HG02885 (cell line): ENCODE measurements around the gene FAM118B.

Experiments used
- ATAC-seq: cut with Tn5 transposase; IDR thresholded peaks from one replicate; pipeline ENCODE4 v1.9.1; 2021; ENCODE audit warnings: mild to moderate bottlenecking; ENCODE audit not compliant: unreplicated experiment, poor library complexity

Gene FAM118B

GRCh38 chr11:126265811-126266210 is 54.2 kb downstream of the FAM118B start:
- no peak for ATAC-seq

DNA sequence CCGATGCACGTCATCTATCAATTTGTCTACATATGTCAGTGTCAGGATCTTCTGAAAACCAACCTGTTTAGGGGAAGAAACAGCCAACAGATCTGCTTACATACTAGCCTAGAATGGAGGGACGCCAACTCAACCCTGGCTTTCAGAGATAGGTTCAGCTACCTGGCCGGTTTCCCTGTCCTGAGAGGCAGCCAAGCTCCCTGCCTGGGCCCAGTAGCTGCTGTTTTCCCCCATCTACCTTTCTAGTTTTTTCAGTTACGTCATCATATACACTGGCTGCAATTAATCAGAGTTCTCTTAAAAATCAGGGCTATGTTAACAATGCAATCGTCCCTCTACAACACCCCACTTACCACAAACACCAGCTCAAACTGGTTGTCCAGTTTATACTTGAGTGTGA is 56.1 kb downstream of the FAM118B start:
- no peak for ATAC-seq

GRCh38 chr11:126268361-126268707 is 56.8 kb downstream of the FAM118B start:
- ATAC-seq: no peak

DNA sequence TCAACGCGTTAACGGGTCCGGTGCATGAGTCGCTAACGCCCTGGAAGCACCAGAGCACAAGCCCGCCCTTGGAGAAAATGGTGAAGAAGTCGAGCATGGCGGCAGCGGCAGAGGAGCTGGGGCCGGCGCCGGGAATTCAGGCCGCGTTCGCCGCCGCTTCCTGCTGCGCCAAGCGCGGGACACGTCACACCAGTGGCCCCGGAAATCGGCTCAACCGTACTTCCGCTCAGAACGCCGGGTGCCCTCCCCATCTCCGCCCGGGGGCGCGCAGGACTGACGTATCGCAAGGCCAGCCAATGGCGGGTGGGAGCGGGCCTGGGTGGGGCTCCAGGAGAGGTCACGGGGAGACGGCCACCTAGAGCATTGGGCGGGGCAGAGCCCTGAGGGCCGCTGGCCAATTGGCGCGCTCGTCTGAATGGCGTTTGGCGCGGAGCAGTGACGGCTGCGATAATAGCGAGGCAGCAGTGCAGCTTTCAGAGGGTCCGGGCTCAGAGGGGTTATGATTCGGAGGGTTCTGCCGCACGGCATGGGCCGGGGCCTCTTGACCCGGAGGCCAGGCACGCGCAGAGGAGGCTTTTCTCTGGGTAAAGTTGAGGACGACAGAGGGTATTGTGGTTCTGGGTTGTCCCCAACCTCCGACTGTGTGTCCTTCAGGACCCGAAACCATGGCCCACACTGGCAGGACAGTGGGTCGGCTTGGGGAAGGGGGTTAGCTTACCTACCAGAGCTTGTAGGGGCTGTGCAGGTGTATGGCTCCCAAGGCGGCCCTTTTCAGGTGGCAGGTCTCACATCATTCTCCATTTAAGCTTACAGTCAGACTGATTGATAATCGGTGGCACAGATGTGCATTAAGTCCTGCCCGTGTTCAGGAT is 57.4 kb downstream of the FAM118B start, which contains the start of the genes FOXRED1 and SRPRA:
FOXRED1 (plus strand) TSS at position 447 of the 872 bp plus-strand sequence; CDS start at position 500, 53 bp downstream.
SRPRA (minus strand) TSS at position 188 of the 872 bp plus-strand sequence; CDS start at position 97, 91 bp downstream.
- ATAC-seq: peak; percentile 99

- ATAC-seq: no peak
These were observed 65.7 kb downstream of the FAM118B start for GRCh38 chr11:126277322-126277721.

DNA sequence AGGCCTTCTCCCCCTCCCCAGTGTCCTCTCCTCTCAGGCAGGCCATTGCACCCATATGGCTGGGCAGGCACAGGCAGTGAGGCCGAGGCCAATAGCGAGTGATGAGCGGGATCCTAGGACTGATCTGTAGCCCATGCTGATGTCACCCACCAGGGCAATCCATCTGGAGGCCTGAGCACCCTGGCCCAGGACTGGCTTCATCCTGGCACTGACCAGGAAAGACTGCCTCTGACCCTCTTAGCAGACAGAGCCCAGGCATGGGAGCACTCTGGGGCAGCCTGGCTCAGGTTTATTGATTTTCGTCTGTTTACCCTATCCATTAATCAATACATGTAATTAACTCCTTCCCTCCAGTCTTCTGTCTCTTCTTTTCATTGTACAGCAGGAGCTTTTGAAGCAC is 66.2 kb downstream of the FAM118B start:
- no peak for ATAC-seq

DNA sequence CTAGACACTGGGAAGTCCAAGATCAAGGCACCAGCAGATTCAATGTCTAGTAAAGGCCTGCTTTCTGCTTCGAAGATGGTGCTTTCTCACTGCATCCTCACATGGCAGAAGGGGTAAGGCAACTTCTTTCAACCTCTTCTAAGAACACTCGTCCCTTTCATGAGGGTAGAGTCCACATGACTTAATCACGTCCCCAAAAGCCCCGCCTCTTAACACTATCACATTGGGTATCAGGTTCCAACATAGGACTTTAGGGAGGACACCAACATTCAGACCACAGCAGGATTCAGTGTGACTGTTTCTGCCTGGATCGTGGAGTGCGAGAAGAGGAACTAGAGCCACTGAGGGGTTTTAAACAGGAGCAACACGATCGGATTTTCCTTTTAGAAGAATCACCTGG is 67.6 kb downstream of the FAM118B start:
- no peak for ATAC-seq

DNA sequence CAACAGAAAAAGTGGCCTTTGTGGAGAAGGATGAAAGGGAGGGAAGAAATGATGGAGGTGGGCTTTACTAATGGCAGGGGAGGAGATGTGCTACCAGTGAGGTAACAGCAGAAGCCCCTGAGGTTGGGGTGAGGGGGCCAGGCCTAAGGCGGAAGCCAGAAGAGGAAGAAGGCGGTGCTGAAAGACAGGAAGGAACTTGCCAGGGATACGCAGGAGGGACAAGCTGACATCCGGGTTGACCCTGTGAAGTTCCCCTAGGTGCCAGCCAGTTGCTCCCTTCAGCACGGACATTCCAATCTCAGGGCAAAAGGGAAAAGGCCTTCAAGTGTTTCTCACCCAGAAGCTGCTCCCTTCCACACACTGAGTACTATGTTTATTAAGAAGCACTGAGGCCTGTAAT is 69.0 kb downstream of the FAM118B start:
- no peak for ATAC-seq

DNA sequence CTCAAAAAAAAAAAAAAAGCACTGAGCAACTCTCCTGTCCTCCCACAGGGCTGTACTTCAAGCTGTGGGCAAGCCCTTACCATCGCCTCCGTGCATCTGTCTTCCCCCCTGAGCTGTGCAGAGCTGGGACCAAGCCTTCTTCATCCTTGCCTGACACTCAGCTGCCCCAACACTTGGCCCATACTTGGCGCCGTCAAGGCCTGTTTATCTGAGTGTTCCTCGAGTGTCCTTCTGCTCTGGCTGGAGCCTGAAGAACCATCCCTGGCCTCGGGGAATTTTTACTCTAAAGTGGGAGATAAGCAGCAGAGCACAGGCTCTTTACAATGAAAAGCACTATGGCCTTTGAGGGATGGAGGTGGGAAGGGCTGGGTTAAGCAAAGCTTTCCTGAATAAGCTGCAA is 69.7 kb downstream of the FAM118B start:
- ATAC-seq: no peak

DNA sequence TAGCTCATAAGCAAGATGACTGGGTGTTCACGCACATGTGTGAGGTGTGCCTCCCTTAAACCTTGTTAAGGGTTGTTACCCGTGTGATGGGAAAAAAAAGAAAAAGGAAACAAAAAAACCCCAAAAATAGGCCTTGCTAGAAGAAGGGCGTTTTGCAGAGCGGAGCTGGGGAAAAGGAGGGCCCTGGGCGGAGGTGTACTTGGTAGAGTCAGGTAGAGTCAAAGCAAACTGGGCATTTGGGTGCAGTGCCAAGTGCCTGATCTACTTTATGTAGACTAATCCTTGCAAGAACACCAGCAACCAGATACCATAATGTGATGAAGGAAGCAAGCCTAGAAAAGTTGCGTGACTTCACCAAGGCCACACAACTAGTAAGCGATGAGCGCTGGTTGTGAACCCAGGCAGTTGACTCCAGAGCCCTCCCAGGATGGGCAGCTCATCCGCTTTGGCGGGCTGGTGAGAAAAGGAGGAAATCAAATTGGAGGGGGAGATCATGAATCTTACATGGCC is 70.1 kb downstream of the FAM118B start:
- ATAC-seq: no peak

- ATAC-seq: peak; percentile 8
These were observed 70.8 kb downstream of the FAM118B start for GRCh38 chr11:126282361-126282735.

GRCh38 chr11:126282736-126283591 is 71.4 kb downstream of the FAM118B start, which contains the start of gene TIRAP:
TSS of gene TIRAP (plus strand) at chr11:126283093. CDS start at chr11:126290895, 7,802 bp downstream.
- ATAC-seq: peak; percentile 74

- peak; percentile 59 for ATAC-seq
These were observed 73.2 kb downstream of the FAM118B start for GRCh38 chr11:126284829-126285228.

DNA sequence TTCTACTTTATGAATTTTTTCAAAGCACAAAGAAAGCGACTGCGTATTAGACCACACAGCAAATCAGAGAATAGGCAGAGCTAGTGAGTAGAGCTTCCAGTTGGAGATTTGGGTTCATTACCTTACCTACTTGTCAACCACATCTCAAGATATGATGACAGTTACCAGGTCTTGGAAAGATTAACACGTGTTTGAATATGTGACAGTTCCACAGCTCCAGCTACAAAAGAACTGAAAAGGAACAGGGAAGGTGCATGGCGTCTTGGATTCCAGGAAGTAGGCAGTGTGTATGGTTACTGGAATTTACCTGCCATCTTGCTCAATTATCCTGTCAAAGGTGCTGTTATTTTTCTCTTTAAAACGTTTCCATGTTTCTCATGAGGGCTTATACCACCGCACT is 76.7 kb downstream of the FAM118B start:
- no peak for ATAC-seq

- no peak for ATAC-seq
These were observed 79.3 kb downstream of the FAM118B start for GRCh38 chr11:126290887-126291286.

- no peak for ATAC-seq
These were observed 82.1 kb downstream of the FAM118B start for GRCh38 chr11:126293726-126294125.

GRCh38 chr11:126297004-126297403 is 85.4 kb downstream of the FAM118B start:
- no peak for ATAC-seq

- ATAC-seq: peak; percentile 88
These were observed 92.3 kb downstream of the FAM118B start, which contains the start of gene DCPS for GRCh38 chr11:126303623-126304456. TSS of gene DCPS (plus strand) at chr11:126304060. CDS start at chr11:126304081, 21 bp downstream.

DNA sequence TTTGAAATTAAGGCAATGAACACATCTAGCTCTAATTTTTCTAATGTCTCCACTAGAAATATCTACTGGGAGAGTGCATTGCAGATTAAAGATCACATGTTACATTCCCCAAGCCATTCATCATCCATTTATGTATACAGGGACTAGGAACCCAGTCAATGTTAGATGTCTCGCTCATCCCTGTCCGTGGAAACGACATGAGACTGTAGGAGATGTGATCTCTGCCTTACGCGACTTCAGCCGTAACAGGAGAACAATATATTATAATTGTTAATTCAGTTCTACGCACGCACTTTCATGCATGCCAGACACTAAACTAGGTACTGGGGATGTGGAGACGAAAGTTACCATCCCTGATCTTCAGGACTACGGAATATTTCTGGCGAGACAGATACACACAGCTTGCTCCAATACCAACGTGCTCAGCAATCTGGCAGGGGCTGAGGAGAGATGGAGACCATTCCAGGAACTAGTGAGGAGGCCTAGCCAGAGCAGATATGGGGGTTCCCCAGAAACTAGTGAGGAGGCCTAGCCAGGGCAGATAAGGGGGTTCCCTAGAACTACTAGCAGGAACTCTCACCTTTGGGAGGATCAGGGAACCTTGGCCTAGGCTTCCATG is 93.0 kb downstream of the FAM118B start:
- ATAC-seq: peak; percentile 36
